ENCODE measurements around the gene MAML3.
A peak's percentile ranks its signal among the peaks of the same experiment; 100 is the strongest.

MAML3 gene

DNA sequence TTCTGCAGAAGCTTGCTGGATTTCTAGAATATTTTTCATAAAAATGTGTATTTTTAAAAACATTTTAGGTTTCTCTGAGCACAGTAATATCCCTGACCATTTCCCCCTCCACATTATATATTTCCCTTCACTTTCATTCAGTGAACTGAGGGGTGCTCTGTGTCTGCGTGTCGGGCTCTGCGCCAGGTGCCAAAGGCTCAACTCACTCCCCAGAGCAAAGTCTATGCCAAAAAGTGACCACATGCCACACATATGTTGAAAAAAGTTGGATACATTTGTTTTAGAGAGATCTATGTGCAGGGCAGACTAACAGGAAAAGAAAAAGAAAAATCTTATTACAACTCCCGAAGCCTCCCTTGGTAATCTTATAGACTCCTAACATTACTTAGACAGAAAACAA lies 254.6 kb downstream of the MAML3 start:
- no peak for DNase-seq (ENCODE audit: low read depth)

DNA sequence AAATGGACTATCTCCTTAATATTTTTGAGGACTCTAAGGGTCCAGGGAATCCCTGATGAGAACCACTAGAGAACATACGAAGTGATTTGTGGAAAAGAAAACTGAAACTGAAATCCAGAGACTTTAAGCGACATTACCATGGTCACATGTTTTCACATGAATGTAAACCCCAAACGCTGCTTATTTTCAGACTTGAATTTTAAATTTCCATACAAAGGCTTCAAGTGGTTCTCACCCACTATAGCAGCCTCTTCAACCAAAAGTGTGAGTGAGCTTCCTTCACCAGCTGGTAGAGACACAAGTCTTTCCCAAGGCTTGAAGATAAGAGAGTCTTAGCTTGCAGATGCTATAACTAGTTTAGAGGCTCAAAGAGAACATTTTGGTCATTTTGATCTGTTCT lies 255.7 kb downstream of the MAML3 start:
- DNase-seq (ENCODE audit: low read depth): no peak

DNA sequence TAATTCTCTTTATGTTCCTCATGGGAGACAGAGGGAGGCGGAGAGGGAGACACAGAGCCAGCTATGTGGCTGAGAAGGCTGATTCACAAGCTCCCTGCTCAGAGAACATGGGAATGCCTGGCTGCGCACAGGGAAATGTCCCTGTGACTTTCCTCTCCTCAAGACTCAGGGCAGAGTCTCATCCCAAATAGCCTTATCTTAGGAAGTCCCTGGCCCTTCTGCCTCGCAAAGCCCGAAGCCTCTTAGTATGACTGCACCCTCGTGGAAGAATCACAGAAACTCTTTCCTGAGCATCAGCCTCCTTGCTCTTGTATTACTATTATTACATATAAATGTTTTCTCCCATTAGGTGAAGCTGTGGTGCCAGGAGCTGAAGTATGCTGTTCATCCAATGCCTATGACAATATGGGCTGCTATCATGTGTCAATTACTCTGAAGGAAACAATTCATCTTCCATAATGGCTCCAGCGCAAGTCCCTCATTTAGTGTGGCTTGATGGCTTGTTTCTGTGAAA lies 257.8 kb downstream of the MAML3 start:
- DNase-seq (ENCODE audit: low read depth): no peak

DNA sequence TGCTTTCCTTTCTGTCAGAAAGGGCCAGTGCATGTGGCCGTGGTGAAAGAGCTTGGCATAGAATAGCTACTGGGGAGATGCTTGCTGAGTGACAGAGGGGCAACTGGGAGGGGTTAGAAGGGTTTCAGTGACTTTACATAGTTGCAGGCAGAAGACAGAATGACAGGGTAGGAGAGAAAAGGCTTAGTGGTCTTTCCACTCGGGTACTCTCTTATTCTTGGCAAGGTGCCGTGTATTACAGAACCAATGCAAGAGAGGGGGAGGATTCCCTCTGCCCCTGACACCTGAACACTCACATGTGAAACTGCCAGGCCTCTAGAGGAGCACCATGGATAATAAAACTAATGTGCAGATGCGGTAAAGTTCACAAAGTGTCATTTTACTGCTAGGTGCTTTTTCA lies 260.2 kb downstream of the MAML3 start:
- no peak for DNase-seq (ENCODE audit: low read depth)

DNA sequence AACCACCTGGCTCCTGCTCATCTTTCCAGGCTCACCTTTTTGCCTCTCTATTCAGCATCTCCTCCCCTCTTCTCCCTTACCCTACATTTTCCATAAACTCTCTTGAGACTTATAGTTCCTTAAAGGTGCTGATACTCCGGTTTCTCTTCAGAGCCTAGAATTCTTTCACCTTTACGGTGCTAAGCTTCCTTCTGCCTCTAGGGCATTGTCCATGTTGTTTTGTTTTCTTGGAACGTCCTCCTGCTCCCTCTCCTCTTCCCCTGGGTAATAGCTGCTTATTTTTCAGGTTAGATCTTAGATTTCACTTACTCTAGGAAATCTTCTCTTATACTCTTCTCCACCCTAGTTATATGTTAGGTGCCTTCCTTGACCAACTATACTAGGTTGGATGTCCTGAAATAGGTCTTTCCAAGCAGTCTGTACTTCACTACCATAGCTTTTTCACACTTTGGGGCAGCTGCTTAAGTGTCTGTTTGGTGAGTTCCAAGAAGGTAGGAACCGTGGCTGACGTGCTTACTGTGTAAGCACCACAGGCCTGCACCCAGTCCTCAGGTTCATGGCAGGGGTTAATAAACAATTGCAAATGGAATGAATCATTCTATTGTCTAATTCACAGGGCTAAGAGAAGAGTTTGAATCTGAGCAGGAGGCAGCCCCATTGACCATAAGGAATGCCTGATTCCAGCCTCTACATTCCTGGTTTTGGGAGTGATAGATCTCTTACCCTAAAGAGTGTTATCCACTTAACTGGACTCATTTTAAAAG lies 260.8 kb downstream of the MAML3 start:
- no peak for DNase-seq (ENCODE audit: low read depth)

DNA sequence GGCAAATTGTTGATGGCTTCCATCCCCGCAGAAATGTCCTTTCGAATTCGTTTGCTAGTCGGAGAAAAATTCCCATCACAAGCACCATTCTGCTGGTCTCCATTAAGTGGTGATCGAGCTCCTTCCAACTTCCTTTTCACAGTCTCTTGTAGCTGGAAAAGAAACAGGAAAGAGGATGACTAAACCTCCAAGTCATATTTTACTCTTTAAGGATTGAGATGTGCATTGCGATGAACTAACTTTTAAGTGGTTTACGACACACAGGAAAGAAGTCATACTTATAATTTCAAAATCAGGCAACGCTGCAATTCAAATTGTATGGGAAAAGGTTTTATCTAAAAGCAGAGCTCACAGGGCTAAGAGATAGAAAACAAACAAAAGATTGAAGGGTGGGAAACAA lies 263.2 kb downstream of the MAML3 start:
- peak; percentile 82 for DNase-seq (ENCODE audit: low read depth)

DNA sequence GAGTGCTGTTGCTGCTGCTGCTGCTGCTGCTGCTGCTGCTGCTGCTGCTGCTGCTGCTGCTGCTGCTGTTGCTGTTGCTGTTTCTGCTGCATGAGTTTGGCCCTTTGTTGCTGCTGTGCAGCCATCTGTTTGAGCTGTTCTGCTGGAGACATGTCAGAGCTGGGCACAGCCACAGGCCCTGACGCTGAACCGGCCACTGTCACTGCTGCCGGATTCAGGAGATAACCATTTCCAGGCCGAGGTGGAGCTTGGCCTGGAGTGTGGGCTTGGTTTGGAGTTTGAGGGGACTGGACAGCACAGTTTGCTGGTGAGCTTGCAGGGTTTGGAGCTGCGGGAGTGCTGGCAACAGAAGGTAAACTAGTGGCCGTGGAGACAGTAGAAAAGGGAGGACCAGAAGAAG lies 264.1 kb downstream of the MAML3 start:
- DNase-seq (ENCODE audit: low read depth): no peak

DNA sequence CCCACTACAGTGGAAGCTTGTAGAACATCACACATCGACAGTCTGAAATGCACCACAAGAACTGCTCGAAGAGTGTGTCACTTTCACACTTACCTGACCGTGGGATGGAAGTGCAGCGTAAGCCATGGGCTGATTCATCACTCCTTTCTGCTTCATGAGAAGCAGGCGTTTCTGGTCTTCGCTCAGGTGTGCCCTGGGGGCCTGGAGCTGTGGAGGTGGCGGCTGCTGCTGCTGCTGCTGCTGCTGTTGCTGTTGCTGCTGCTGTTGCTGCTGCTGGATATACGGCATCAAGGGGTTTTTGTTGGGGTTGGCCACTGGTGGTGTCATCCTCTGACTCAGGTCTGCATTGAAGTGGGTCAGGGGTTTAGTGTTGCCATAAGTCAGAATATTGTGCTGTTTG lies 264.7 kb downstream of the MAML3 start:
- DNase-seq (ENCODE audit: low read depth): no peak

DNA sequence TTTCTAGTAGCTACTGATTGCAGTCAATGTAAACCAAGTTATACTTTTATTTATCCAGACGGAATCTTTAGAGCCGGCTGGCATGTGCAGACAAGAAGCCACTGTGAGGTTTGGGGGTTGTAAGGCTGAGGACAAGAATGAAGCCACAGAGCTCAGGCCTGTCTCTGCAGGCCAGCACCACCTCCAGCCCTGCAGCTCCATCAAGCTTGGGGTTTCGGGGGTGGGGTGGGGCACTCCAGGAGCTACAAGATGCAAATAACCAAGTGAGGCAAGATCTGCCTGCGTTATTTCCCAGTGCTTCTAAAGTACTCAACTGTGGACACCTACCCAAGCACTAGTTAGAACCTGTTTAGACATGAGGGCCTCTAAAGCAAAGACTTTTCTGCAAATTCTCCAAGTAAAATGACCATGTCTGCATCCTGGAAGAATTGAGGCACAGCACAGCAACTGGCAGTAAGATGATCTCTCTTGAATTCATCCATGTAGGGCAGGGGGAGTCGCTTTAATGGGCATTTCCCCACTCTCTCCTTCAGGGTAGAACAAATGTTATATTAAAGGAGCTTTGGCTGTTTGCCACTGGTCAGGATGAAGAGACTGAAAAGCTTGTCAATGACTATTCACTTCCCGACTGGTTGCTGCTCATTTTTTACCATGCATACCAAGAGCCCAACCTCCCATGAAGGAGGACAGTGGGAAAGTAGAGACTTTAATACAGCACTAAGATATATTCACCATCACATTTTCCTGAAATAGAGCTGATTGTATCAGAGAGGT lies 265.8 kb downstream of the MAML3 start:
- no peak for DNase-seq (ENCODE audit: low read depth)

DNA sequence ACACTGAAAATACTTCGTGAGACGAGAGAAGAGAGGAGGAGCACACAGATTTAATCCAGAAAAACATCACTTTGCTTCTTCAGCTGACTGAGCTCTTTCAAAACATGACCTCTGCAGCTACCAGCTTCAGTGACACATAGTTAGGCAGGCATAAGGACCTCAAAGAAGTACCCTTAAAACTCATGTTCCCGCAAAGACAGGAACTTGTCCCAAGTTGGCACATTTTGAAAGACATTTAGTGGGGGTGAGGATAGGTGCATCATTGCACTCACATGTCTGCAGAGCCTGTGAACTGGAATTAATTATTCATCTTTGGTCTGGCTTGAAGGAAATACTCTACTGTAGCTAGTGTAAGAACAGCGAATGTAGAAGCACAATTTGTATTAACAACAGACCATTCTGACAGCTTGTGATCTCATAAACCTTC lies 266.6 kb downstream of the MAML3 start:
- DNase-seq (ENCODE audit: low read depth): peak; percentile 35

DNA sequence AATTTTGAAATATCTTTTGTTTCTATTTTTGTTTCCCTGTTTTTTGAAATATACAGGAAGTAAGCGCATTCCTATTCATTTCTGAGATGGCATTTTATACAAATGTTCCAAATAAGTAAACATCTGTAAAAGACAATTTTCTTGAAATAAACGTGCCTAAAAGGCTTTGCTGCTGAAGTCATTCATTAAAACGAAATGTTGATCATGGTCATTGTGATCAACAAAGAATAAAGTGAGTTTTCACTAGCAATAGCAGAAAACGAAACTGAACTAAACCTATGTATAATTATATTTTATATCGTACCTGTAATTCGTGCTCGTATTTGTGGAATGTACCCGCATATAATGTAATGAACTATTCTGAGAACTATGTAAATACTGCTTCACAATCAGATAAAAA lies 267.2 kb downstream of the MAML3 start:
- no peak for DNase-seq (ENCODE audit: low read depth)

DNA sequence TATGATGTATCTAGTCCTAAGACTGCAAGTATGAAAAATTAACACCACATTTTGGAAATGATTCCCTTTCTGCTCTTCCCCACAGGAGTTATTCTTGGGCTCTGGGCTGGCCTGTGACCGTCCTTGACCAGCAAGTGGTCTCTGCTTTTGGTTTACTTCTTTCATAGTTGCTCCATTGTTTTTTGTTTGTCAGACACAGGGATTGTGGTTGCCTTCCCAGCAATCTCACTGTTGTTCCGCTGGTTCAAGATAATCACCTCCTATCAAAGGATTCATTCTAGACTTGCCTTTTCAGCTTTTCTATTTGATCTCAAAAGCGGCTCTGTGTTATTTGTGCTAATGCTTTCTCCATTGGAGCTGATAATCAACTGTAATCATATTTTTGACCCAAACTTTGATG lies 269.5 kb downstream of the MAML3 start:
- no peak for DNase-seq (ENCODE audit: low read depth)

DNA sequence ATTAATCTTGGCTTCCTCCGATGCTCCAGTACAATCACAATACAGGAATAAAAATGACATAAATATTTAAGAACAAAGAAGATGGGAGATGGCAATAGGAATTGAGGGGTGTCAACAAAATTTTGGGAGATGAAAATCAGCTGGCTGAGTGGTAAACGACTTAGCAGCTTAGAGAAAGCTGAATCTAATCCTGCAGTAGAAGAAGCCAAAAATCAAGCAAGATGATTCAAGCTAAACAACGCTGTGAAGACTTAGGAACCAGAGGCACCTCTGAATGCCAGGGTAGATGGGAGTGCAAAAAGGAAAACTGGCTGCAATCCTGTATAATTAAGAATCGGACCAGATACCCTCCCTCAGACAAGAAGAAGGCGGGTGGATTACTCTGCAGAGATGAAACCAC lies 273.1 kb downstream of the MAML3 start:
- no peak for DNase-seq (ENCODE audit: low read depth)

DNA sequence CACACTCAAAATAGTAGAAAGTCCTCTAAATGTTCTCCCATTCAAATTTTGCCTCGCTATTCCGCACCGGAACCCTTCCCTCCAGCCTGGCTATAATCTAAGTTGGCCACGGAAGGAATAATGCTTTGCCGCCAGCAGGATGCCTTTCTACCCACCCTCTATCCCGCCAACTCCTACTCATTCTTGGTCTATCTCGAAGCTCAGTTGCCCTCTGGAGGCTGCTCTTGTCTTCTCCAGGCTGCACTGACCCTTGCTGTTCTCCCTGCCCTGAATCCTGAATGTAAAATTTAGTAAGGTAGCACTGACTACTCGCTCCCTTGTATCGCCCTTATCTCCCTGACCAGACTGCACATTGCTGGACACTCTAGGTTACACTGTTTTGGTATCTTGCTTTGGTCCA lies 275.9 kb downstream of the MAML3 start:
- no peak for DNase-seq (ENCODE audit: low read depth)

DNA sequence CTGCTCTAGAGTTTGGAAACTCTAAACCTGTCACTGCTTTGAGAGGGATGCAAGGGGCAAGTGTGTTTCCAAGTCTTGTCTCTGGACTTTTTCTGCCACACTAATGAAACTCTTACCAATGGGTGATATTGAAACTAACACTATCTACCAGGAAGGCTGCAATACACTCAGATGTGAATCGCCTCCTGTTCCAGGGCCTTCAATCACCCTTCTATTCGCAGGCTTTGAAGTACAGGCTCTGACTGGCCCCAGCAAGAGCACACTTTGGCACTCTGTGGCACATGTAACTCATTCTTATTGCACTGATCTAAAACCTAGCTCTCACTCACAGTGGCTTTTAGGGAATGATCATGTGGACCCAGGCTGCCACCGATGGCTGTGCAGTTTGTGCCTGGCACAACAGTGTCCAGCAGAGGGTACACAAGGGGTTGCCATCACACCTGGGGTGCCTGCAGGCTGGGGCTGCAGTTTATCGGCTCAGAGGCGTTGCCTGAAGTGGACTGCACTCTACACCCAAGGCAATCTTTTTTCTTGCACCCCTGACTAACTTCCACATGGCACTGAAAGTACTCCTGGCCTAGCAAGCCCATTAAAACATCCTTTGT lies 277.5 kb downstream of the MAML3 start:
- no peak for DNase-seq (ENCODE audit: low read depth)

DNA sequence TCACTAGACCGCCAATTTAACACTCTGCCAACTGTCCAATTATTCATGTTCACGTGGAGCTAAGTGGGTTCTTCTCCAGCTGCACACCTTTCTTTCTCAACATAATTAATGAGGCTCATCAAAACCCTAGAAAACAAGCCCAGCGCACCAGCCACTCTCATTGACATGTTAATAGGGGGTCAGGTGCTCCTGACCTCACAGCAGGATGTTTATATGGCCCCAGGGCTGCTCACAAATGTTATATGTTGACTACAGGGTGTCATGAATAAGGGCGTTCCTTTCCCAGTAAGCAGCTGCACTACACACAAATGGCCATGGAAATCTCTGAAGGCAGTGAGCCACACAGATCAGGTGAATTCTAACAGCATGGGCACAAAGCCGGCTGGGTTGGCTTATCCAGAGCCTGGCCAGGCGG lies 278.6 kb downstream of the MAML3 start:
- DNase-seq (ENCODE audit: low read depth): no peak

DNA sequence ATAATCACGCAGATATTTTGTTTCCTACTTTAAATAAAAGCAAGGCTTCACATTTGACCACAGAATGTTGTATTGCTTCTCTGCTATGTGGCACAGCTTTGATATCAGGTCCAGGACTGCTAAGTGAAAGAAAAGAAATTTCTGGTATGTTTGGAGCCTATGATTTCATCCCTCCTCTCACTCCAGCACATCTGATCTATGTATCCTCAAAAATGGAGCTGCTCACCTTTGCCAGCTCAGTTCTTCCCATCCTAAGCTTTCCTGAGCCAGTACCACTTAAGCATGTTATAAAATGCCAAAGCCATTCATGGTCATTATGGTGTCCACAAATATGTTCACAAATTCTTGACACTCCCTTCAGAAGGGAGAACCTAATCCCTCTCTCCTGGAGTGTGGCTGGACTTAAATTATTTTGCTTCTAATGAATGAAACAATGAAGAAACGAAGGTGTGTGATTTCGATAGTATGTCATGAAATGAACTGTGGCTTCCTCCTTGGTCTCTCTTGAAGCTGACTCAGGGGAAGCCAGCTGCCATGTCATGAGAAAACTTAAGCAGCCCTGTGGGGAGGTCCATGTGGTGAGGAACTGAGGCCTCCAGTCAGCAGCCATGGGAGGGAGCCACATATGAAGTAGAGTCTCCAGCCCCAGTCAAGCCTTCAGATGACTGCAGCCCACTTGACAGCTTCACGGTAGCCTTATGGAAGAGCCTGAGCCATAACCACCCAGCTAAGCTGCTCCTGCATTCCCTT lies 280.7 kb downstream of the MAML3 start:
- peak; percentile 34 for DNase-seq (ENCODE audit: low read depth)

DNA sequence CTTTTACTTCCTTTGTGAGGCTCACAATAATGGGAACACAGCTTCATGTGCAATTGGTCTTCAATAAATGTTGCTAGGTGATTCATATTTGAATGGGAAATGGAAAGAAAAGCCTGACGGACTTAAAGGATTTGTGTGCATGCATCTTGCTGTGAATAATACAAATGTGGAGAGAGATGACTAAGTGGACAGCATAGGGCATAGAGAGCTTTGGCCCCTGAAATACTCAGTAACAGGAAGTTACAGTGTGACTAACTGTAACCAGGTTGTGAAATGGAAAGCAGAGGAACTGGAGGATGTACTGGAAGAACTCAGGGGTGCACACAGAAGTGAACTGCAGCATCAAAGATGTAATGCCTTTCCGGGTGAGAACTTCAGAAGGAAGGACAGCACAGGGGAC lies 281.7 kb downstream of the MAML3 start:
- DNase-seq (ENCODE audit: low read depth): peak; percentile 97

DNA sequence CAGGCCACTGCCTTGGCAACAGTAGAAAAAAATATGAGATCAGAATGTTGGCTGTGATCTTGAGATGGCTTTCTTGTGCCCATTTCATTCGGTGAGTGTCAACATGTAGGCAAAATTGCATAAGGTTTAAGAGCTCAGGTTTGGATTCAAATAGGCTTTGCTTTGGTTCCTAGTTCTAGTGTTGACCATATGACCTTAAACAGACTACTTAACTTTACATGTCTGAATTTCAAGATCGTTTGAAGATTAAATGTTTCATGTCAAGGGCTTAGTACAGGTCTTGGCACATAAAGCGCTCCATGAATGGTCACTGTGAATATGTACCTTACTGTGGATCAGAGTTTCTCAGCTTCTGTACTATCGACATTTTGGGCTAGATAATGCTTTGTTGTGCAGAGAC lies 284.2 kb downstream of the MAML3 start:
- no peak for DNase-seq (ENCODE audit: low read depth)

DNA sequence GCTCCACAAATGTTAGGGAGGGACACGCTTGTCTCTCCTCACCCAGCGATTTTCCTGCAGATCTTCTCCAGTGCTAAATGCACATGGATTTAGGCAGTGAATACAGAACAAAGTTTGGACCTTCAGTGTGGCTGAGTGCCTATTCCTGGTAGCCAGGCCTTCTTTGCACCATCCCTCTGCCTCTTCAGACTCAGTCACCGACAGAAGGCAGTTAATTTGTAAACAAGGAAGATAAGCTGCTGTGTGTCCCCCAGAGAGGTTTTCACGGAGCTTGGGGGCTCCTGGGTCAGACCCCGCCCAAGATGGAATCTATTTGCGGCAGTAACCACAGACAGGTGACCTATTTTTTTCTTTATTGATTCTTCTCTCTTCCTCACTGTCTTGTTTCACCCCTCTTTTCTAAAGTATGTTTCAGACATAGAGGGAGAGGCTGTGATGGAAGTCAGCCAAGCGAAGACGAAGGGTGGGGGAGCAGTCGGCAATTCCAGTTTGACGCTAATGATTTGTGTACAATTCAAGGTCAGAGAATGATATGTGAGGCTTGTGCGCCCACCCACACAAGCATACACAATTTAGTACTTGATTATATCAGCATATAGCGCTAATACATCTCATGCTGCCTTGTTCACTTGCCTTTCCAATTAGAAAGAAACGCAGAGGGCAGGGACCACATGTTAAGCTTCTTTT lies 287.6 kb downstream of the MAML3 start:
- peak; percentile 21 for DNase-seq (ENCODE audit: low read depth)

DNA sequence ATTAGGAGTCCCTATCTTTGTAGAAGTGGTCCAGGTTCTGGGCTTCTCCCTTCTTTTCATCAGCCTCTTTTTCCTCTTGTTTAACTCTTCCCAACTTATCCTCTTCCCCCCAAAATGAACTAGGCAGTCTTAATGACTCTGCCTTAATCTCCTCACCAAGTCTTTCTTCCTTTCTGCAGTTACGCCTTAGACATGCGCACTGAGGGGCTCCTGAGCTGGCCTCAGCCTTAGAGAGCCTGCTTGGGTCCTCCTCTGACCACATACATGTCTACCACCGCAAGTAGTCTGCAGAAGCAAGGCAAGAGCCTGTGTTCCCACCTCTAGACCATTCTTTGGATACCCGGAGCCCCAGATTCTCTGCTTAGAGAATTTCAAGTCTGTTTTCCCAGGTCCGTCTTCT lies 288.4 kb downstream of the MAML3 start:
- no peak for DNase-seq (ENCODE audit: low read depth)

DNA sequence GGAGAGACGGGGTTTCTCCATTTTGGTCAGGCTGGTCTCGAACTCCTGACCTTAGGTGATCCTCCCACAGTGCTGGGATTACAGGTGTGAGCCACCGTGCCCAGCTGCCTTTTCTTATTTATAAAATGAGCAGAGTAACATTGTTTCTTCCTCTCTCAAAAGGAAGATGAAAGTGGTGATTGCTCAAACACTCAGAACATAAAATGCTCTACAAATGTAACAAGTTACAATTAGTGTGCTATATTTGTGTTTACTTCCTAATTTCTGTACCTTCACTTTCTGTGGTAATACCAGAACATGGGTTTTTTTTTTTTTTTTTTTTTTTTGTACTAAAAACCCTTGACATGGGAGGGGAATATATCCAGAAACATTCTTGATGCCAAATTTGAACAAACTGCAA lies 290.5 kb downstream of the MAML3 start:
- DNase-seq (ENCODE audit: low read depth): no peak
